Liver (tissue), 9 donors: ENCODE data around the gene NSFL1C. TPM values are rescaled to one million over a fixed set of nuclear protein-coding genes. Genes with fewer than 3 reads are reported as not detected.
A peak's percentile ranks its signal among the peaks of the same experiment; 100 is the strongest.

Experiments
- DNase-seq: peaks from one replicate; pipeline ENCODE4 v3.0.0-alpha.2; 2017; ENCODE audit warnings: low spot score
- H3K27ac ChIP-seq, 2 donors: one replicate each; pipeline ENCODE4 v1.7.0; 2013; ENCODE audit warnings: inconsistent platforms in 2 of 2, low read length in 2 of 2, control low read depth in 1 of 2, low read depth in 1 of 2, mild to moderate bottlenecking in 1 of 2
- H3K27me3 ChIP-seq, 4 donors: one replicate each; pipeline versions ENCODE4 v1.6.1 to v1.7.0; 2013; ENCODE audit warnings: low read length in 3 of 4, inconsistent platforms in 1 of 4, mild to moderate bottlenecking in 1 of 4, moderate library complexity in 1 of 4; ENCODE audit not compliant: control insufficient read depth in 4 of 4, insufficient read depth in 4 of 4
- H3K36me3 ChIP-seq, 4 donors: one replicate each; pipeline versions ENCODE4 v1.6.1 to v1.7.0; 2013; ENCODE audit warnings: low read length in 3 of 4, mild to moderate bottlenecking in 3 of 4, low read depth in 1 of 4, moderate library complexity in 1 of 4; ENCODE audit not compliant: control insufficient read depth in 4 of 4, insufficient read depth in 3 of 4
- H3K4me1 ChIP-seq, 4 donors: one replicate each; pipeline versions ENCODE4 v1.6.1 to v1.7.0; 2013; ENCODE audit warnings: low read length in 3 of 4, mild to moderate bottlenecking in 3 of 4, moderate library complexity in 1 of 4; ENCODE audit not compliant: control insufficient read depth in 4 of 4, insufficient read depth in 4 of 4
- H3K4me3 ChIP-seq, 3 donors: one replicate each; pipeline versions ENCODE4 v1.6.1 to v1.7.0; 2013; ENCODE audit warnings: low read length in 3 of 3, control low read depth in 1 of 3, low read depth in 1 of 3, mild to moderate bottlenecking in 1 of 3
- H3K9ac ChIP-seq, 2 donors: one replicate each; pipeline ENCODE4 v1.7.0; 2013; ENCODE audit warnings: low read length in 2 of 2, mild to moderate bottlenecking in 2 of 2, moderate library complexity in 2 of 2, control low read depth in 1 of 2, low read depth in 1 of 2
- H3K9me3 ChIP-seq, 4 donors: one replicate each; pipeline versions ENCODE4 v1.6.1 to v1.7.0; 2013; ENCODE audit warnings: low read length in 3 of 4; ENCODE audit not compliant: control insufficient read depth in 4 of 4
- ATF3 ChIP-seq: IDR thresholded peaks from 2 replicates; pipeline ENCODE4 v1.6.1; 2016; ENCODE audit warnings: antibody characterized with exemption
- EGR1 ChIP-seq, 2 donors: IDR thresholded peaks; 2 replicates each; pipeline ENCODE4 v1.6.1; 2016 to 2018; ENCODE audit warnings: antibody characterized with exemption in 2 of 2, low read depth in 2 of 2
- FOXA1 ChIP-seq: IDR thresholded peaks from 2 replicates; pipeline ENCODE4 v1.6.1; 2016; ENCODE audit warnings: antibody characterized with exemption
- FOXA2 ChIP-seq: IDR thresholded peaks from 2 replicates; pipeline ENCODE4 v1.6.1; 2016; ENCODE audit warnings: antibody characterized with exemption
- GABPA ChIP-seq, 2 donors: IDR thresholded peaks in 1 of 2; conservative IDR thresholded peaks in 1 of 2; 2 replicates each; pipeline ENCODE4 v1.6.1; 2016; ENCODE audit warnings: antibody characterized with exemption in 2 of 2, mild to moderate bottlenecking in 1 of 2, moderate library complexity in 1 of 2
- HNF4A ChIP-seq, 2 donors: conservative IDR thresholded peaks; 2 replicates each; pipeline ENCODE4 v1.6.1; 2016; ENCODE audit warnings: antibody characterized with exemption in 2 of 2, mild to moderate bottlenecking in 2 of 2
- HNF4G ChIP-seq: IDR thresholded peaks from 2 replicates; pipeline ENCODE4 v1.6.1; 2016; ENCODE audit warnings: antibody characterized with exemption
- JUND ChIP-seq, 2 donors: IDR thresholded peaks; 2 replicates each; pipeline ENCODE4 v1.6.1; 2016; ENCODE audit warnings: antibody characterized with exemption in 2 of 2
- NR2F2 ChIP-seq: IDR thresholded peaks from 2 replicates; pipeline ENCODE4 v1.6.1; 2016; ENCODE audit warnings: antibody characterized with exemption
- RAD21 ChIP-seq, 2 donors: IDR thresholded peaks; 2 replicates each; pipeline ENCODE4 v1.6.1; 2016; ENCODE audit warnings: antibody characterized with exemption in 2 of 2, mild to moderate bottlenecking in 2 of 2
- REST ChIP-seq: IDR thresholded peaks from 2 replicates; pipeline ENCODE4 v1.6.1; 2016; ENCODE audit warnings: antibody characterized with exemption, mild to moderate bottlenecking
- RXRA ChIP-seq, 2 donors: IDR thresholded peaks; 2 replicates each; pipeline ENCODE4 v1.6.1; 2017 to 2018; ENCODE audit warnings: antibody characterized with exemption in 2 of 2, mild to moderate bottlenecking in 1 of 2
- SP1 ChIP-seq: IDR thresholded peaks from 2 replicates; pipeline ENCODE4 v1.6.1; 2018; ENCODE audit warnings: antibody characterized with exemption, mild to moderate bottlenecking
- TAF1 ChIP-seq: conservative IDR thresholded peaks from 2 replicates; pipeline ENCODE4 v1.6.1; 2016; ENCODE audit warnings: antibody characterized with exemption, mild to moderate bottlenecking
- ZBTB33 ChIP-seq: IDR thresholded peaks from 2 replicates; pipeline ENCODE4 v1.6.1; 2016; ENCODE audit warnings: antibody characterized with exemption
- WGBS: extraction: QIAGEN DNeasy Blood & Tissue Kit; methylation state at CpG from one replicate; pipeline ENCODE4 v1.1.7; 2013; 5-methylcytosine and 5-hydroxymethylcytosine counted together
- polyA plus RNA-seq, 2 donors: library from polyadenylated mRNA; stranded (reverse) in 1 of 2; unstranded in 1 of 2; fragments of 200-250 nt in 1 of 2; fragments of >200 nt in 1 of 2; fragmentation: Nextera tagmentation in 1 of 2; extraction: Ambion mirVana in 1 of 2; gene quantifications; one replicate each; pipeline versions ENCODE4 v1.2.1 to v1.2.3, GENCODE V29; 2013 to 2015
- total RNA-seq, 2 donors: library from RNA; depleted of rRNA; stranded (reverse); fragments of >200 nt; gene quantifications; one replicate each; pipeline ENCODE4 v1.2.3, GENCODE V29; 2014
- TF ChIP-seq, protein P1 (sequence below): fragments of 150-350 bp; IDR thresholded peaks from 2 replicates; pipeline ENCODE4 v1.5.1; 2017; ENCODE audit warnings: improper control_type of control experiment, low read depth, low read length; ENCODE audit not compliant: missing input control
- donor health status: healthy.
- donor health status: healthy.
- donor health status: healthy.
- donor health status: healthy.
- donor health status: healthy.

The NSFL1C gene
- total and polyA plus RNA-seq, 4 donors, result 13.7 to 49.0 (median 34.7) TPM

GRCh38 chr20:1469306-1469905 lies 2.8 kb upstream of the NSFL1C start:
- Histone ChIP-seq H3K4me1 (peaks cover 8 to 35% (median 25%) of the 10 kb centered on the region in 4 donors), H3K9me3 (no peaks in the 10 kb centered on the region), H3K27ac (peak overlapping the region in 1 of 2 donors; percentile 68), H3K27me3 (no peaks in the 10 kb centered on the region), H3K9ac (no peak overlapping the region), H3K36me3 (peaks cover 0 to 1% (median 0%) of the 10 kb centered on the region in 4 donors), H3K4me3 (no peak overlapping the region)
- DNase-seq, result no peak
- 74% methylated on average over 9 of the region's 9 CpGs for WGBS
- TF ChIP-seq HNF4G (no peak), HNF4A (conservative IDR thresholded peaks at IDR 0.05) (no peak), RAD21 (IDR thresholded peaks at IDR 0.05) (no peak), FOXA1 (no peak), REST (no peak), ATF3 (no peak), FOXA2 (no peak), RXRA (IDR thresholded peaks at IDR 0.05) (no peak)
- TF ChIP-seq, protein P1, sequence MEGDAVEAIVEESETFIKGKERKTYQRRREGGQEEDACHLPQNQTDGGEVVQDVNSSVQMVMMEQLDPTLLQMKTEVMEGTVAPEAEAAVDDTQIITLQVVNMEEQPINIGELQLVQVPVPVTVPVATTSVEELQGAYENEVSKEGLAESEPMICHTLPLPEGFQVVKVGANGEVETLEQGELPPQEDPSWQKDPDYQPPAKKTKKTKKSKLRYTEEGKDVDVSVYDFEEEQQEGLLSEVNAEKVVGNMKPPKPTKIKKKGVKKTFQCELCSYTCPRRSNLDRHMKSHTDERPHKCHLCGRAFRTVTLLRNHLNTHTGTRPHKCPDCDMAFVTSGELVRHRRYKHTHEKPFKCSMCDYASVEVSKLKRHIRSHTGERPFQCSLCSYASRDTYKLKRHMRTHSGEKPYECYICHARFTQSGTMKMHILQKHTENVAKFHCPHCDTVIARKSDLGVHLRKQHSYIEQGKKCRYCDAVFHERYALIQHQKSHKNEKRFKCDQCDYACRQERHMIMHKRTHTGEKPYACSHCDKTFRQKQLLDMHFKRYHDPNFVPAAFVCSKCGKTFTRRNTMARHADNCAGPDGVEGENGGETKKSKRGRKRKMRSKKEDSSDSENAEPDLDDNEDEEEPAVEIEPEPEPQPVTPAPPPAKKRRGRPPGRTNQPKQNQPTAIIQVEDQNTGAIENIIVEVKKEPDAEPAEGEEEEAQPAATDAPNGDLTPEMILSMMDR, result no peak

- DNase-seq, result peak; percentile 32
- WGBS, result 77% methylated on average over 7 of the region's 7 CpGs
- H3K36me3 ChIP-seq, result peaks cover under 1 to 4% (median 3%) of the 10 kb centered on the region in 4 donors
- no peaks in the 10 kb centered on the region for H3K9me3 ChIP-seq
- peaks cover 8 to 38% (median 29%) of the 10 kb centered on the region in 4 donors for H3K4me1 ChIP-seq
- no peaks in the 10 kb centered on the region for H3K27me3 ChIP-seq
- H3K27ac ChIP-seq, result peak overlapping the region in 1 of 2 donors; percentile 7
- no peak overlapping the region for H3K9ac ChIP-seq
- H3K4me3 ChIP-seq, result no peak overlapping the region
- TF ChIP-seq TAF1 (no peak), GABPA (IDR thresholded peaks at IDR 0.05 in 1 of 2, conservative IDR thresholded peaks at IDR 0.05 in 1 of 2) (no peak), NR2F2 (no peak), HNF4G (no peak), SP1 (no peak), FOXA1 (no peak), HNF4A (conservative IDR thresholded peaks at IDR 0.05) (no peak), EGR1 (IDR thresholded peaks at IDR 0.05; ENCODE audit: low read depth in 2 of 2) (no peak), REST (no peak), ZBTB33 (no peak), FOXA2 (no peak), RXRA (IDR thresholded peaks at IDR 0.05) (no peak), RAD21 (IDR thresholded peaks at IDR 0.05) (no peak), JUND (IDR thresholded peaks at IDR 0.05) (no peak), ATF3 (no peak)
- TF ChIP-seq, protein P1, result no peak
Observed at GRCh38 chr20:1468117-1468624, 1.5 kb upstream of the NSFL1C start.
